Measurements from ENCODE around the gene ABCB11.

ABCB11 gene

DNA sequence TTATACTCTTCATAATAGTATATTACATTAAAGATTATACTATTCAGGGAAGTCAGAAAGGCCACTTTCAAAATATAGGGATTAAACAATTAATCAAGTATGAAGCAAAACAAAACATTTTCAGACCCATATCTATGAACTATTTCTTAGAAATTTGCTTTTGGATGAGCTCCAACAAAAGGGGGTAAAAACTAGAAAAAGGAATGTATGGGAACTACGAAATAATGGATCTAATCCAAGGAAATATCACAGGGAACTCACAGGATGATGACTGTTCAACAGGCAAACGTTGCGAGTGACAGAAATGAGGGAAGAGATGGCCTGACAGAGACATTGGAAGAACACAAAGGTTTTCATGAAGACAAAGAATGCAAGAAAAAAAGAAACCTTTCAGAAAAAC lies 102.1 kb downstream of the ABCB11 start:
- DNase-seq = no peak
- no peak for TF ChIP-seq GATA1 (IDR thresholded peaks at IDR 0.05; ENCODE audit: low read depth, low read length)
- no peak for TF ChIP-seq POLR2A (IDR thresholded peaks at IDR 0.05; ENCODE audit: low read length)

DNA sequence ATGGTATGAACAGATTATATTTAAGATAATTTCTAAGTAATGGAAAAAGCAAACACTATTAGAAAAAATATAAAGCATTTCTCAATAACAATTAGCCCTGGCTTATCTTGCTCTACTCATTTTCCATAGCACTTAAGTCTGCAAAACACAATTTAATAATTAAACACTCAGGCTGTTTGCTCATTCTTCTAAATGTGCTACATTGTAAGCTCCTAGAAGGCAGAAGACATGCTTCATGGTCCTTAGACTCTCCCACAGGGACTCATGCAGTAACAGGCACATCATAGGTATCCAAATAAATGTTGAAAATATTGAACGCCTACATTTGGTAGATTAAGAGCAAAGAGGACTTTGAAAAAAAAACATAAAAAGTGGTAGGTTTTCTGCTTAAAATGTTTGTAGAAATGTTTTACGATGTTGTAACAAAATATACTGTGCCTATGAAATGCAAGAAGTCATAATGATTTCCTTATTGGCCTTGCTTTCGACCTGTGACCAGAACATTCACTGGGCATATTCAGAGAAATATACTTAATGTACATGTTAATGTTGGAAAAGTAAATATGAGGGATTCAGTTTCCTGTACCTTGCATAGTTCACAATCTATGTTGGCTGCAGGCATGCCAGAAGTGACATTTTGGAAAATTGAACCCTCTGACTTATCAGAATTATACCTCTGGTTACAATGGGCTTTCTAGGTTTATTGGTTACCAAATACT lies 102.9 kb downstream of the ABCB11 start:
- TF ChIP-seq POLR2A (IDR thresholded peaks at IDR 0.05; ENCODE audit: low read length) (no peak), GATA1 (IDR thresholded peaks at IDR 0.05; ENCODE audit: low read depth, low read length) (no peak)
- no peak for DNase-seq

DNA sequence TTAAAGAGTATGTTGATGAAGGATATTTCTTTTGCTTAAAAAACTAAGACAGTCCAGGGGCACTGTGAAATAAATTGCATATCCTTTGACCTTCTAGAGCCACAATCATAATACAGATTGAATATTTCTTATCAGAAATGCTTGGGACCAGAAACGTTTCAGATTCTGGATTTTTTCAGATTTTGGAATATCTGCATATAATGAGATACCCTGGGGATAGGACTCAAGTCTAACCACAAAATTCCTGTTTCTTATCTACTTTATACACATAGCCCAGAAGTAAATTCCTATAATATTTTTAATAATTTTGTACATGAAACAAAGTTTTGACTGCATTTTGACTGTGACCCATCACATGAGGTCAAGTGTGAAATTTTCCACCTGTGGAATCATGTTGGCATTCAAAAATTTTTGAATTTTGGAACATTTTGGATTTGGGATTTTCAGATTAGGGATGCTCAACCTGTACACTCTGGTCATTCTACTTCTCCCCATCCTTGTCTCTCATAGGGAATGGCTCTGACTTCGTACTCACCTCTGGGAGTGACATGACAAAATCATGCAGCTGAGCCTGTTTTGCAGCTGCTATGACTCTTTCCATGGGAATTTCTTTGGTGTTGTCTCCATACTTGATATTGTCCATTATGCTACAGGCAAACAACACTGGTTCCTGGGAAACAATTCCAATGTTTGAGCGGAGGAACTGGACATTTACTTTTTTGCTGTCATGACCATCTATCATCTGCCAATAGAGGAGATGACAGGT lies 104.3 kb downstream of the ABCB11 start:
- no peak for DNase-seq
- TF ChIP-seq GATA1 (IDR thresholded peaks at IDR 0.05; ENCODE audit: low read depth, low read length) = no peak
- TF ChIP-seq POLR2A (IDR thresholded peaks at IDR 0.05; ENCODE audit: low read length) = no peak

DNA sequence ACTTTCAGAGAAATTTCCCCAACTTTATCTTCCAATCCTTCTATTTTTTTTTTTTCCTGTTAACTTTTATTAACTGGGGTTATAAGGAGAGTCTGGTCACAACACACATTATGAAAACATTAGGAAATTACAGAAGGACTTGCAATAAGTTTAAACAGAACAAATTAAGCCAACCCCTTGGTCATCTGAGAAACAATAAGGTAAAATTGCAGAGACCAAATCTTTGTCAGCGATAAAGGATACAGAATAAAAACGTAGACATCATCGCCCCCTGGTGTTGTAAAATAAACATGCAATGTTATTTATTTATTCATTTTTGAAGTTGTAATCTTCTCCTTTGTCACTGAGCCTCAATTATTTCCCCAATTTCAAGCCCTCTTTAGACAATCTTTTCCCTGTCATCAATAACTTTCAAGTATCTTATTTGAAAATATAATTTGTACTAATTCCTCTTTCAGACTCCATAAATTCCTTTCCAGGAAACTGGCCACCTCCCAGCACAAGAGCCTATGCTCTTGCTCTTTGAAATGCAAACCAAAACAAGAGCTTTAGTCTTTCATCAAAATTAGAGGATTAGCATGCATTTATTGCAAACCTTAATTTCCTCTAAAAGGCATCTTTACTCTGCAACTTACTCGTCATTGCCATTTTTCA lies 110.5 kb downstream of the ABCB11 start:
- DNase-seq = peak; percentile 65 to 77
- TF ChIP-seq POLR2A (IDR thresholded peaks at IDR 0.05; ENCODE audit: low read length) = no peak
- no peak for TF ChIP-seq GATA1 (IDR thresholded peaks at IDR 0.05; ENCODE audit: low read depth, low read length)

DNA sequence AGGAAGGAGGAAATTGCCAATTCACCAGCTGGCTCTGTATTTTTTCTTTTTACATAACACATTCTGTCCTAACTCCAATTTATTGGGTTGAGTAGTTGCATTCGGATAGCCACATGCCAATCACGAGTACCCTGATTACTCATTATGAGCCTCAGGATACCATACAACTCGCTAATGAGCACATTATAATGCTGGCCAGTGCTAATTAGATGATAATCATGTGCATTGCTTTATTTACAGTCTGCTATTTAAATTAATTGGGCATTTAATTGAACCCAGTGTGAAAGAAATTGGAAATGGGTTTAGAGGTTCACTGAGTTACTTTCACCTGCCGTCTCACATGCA lies 114.8 kb downstream of the ABCB11 start:
- DNase-seq = no peak
- TF ChIP-seq GATA1 (IDR thresholded peaks at IDR 0.05; ENCODE audit: low read depth, low read length) (no peak), POLR2A (IDR thresholded peaks at IDR 0.05; ENCODE audit: low read length) (no peak)

DNA sequence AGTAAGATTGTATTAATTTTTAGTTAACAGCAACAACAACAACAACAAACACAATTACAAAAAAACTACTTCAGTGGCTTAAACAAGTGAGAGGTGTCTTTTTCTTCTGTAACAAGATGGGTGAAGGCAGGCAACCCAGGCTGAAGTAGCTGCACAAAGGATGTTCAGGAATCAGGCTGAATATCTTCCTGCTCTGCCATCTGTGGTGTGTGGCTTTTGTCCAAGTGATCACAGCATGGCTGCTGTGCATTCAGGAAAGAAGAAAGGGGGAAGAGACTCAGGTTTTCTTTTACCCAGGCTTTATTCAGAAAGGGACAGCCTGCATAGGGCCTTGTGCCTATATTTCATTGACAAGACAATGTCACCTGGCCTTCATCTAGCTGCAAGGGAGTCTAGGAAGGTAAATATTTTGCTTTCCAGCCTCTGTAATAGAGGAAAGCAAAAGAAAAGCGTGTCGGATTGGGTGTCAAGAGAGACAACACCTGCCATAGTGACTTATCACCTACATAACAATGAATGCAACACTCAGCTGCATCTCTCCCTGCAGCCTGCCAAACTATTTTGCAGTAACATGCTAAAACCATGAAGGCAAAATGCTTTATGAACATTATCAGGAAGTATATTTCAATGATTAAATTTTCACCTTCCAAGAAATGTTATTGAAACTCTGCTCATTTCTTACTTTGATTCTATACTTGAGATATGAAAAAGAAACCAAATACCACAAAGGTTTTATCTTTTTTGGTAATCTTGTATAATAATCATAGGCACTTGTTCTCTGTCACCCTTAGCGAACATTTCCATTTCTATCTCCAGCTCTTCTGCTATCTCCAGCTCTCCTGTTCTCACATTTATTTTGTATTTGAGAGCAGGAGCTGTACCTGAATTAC lies 115.4 kb downstream of the ABCB11 start:
- TF ChIP-seq GATA1 (IDR thresholded peaks at IDR 0.05; ENCODE audit: low read depth, low read length) (no peak), POLR2A (IDR thresholded peaks at IDR 0.05; ENCODE audit: low read length) (no peak)
- no peak for DNase-seq

DNA sequence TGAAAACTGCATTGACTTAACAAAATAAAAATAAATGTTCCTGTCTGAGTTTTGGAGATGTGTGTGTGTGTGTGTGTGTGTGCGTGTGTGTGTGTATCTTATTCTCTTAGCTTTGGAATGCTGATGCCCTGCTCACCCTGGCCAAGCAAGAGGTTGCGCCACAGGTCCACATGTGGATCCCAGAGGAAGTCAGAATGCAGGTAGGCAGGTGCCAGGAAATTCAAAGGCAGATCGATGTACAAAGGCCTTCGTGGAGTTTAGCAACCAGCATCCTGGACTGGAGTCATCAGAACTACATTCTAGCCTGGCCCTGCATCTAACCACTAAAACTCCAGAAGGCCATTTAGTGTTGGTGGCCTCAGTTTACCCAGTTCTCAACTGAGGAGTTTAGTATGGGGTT lies 117.6 kb downstream of the ABCB11 start:
- TF ChIP-seq POLR2A (IDR thresholded peaks at IDR 0.05; ENCODE audit: low read length) (no peak), GATA1 (IDR thresholded peaks at IDR 0.05; ENCODE audit: low read depth, low read length) (no peak)
- DNase-seq = no peak

DNA sequence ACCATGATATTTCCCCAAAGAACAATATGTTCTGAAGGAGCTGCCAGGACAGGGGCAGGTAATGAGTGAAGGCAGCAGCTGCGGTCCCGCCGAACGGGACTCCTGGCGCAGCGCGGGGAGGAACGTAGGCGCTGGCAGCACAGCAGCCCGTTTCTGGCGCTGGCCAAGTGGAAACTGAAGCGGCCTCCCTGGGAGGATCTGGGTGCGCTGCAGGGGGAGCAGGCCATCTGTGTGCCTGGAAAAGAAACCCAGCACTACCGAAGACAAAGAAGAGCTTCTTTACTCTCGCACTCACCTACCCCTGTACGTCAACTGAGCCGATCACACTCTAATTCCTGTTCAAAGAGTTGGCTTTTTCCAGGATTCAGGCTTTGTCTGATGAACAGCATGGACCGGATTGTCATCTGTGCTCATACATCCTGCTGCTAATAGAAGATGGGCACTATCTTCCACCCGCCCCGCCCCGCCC lies 118.2 kb downstream of the ABCB11 start:
- TF ChIP-seq GATA1 (IDR thresholded peaks at IDR 0.05; ENCODE audit: low read depth, low read length) (no peak), POLR2A (IDR thresholded peaks at IDR 0.05; ENCODE audit: low read length) (no peak)
- DNase-seq = peak in 1 of 2 experiments; percentile 8

DNA sequence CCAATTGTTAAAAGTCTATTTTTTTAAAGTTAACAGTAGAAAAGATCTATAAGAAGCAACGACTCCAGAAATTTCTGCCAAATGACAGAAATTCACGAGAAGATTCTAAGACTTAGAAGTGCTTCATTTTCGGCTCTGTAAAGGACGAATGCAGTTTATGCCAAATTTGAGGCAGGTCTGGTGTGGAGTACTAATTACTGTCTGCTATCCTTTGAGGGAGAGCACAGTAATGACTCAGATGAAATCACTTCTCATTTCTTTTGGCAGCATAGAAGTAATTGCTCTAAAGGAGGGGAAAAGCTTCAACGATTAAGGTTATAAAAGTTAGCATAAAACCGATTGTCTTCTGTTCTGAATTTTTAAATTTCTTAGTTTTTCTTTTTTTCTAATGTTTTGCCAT lies 118.7 kb downstream of the ABCB11 start:
- DNase-seq = no peak
- TF ChIP-seq GATA1 (IDR thresholded peaks at IDR 0.05; ENCODE audit: low read depth, low read length) (no peak), POLR2A (IDR thresholded peaks at IDR 0.05; ENCODE audit: low read length) (no peak)

DNA sequence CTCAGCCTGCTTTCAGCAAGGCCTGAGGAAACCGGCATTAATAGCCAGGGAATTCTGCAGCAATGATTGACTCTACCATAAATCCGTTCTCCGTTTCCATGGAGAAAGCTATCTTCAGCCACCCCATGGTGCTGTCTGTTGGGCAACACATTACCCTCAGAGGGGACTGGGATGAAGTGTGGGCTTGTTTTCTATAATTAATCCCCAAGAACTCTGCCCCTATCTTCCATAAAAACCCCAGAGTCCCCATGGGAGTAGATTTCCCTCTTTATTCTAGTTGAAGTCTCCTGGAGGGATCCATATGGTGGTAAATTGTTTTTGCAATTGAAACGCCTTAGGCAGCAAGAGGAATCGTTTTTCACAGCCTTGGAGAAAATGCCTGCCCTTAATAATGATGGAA lies 120.8 kb downstream of the ABCB11 start:
- TF ChIP-seq GATA1 (IDR thresholded peaks at IDR 0.05; ENCODE audit: low read depth, low read length) (no peak), POLR2A (IDR thresholded peaks at IDR 0.05; ENCODE audit: low read length) (no peak)
- DNase-seq = no peak

DNA sequence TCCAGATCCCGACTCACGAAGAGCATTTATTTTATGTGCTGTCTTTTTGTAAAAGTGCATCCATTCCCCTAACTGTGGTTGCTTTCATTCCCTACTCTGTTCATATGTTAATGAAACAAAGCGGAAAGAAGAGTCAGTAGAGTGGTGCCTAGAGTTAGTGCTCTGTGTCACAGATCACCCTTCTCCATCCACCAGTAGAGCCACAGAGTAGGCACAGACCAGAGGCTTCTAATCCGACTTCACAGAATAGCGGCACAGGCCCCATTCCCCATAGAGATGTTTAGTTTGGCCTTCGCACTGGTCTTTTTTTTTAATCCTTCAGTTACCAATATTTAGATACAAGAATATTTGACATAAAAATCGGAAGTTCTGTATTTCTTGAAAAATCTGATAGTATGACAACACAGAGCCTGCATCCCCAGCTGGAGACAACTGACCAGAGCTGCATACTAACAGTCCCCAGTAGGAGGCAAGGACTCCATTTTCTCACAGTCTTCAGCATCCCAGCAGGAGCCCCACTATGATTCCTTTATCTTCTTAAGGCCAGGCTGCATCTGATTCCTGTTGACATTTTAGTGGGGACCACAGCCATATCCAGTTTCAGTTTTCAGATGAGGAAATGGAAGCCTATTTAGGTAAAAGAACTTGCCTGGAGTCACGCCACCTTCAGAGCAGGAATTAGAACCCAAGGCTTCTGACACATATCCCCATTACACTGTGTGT lies 123.0 kb downstream of the ABCB11 start:
- no peak for DNase-seq
- no peak for TF ChIP-seq GATA1 (IDR thresholded peaks at IDR 0.05; ENCODE audit: low read depth, low read length)
- no peak for TF ChIP-seq POLR2A (IDR thresholded peaks at IDR 0.05; ENCODE audit: low read length)

DNA sequence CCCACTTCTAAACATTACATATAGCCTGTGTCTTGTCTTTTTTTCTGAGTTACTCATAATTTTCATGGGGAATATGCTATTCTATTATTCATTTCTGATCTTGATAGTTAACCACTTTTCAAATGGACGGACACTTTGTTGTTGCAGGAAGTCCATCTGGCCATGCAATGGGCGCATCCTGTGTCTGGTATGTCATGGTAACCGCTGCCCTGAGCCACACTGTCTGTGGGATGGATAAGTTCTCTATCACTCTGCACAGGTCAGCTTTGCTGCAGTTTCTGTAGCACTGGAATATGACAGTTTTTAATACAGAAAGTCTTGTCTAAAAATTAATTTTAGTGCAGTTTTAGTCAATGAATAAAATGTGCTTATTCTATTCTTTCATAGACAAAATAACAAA lies 126.8 kb downstream of the ABCB11 start:
- DNase-seq = peak in 1 of 2 experiments; percentile 4
- TF ChIP-seq POLR2A (IDR thresholded peaks at IDR 0.05; ENCODE audit: low read length) = no peak
- TF ChIP-seq GATA1 (IDR thresholded peaks at IDR 0.05; ENCODE audit: low read depth, low read length) = no peak

DNA sequence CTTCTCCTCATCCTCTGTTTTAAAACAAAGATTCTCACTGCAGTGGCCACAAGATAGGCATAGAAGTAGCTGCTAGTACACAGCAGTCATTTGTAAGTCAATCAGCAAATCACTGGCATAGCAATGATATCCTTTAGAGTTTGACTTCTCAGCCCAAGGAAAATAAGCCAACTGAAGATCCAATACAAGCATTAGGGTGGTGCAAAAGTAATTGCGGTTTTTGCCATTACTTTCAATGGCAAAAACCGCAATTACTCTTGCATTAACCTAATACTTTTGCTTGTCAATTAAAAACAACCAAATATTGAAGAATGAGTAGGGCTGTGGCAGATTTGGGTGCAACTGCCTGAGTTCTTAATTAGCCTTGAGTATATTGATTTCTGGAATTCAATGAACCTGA lies 127.2 kb downstream of the ABCB11 start:
- TF ChIP-seq GATA1 (IDR thresholded peaks at IDR 0.05; ENCODE audit: low read depth, low read length) = no peak
- TF ChIP-seq POLR2A (IDR thresholded peaks at IDR 0.05; ENCODE audit: low read length) = no peak
- DNase-seq = no peak

All from erythroblast (primary cell).